ENCODE measurements around the gene LRRFIP1. TPM values are rescaled to one million over a fixed set of nuclear protein-coding genes. Genes with fewer than 3 reads are reported as not detected.
A peak's percentile ranks its signal among the peaks of the same experiment; 100 is the strongest.

LRRFIP1 gene
- total and polyA plus RNA-seq, 2 of the 13 experiments (the other 11 are each of a cell fraction or from before 2014, with no cell fraction given): 15.9 to 40.5 TPM

DNA sequence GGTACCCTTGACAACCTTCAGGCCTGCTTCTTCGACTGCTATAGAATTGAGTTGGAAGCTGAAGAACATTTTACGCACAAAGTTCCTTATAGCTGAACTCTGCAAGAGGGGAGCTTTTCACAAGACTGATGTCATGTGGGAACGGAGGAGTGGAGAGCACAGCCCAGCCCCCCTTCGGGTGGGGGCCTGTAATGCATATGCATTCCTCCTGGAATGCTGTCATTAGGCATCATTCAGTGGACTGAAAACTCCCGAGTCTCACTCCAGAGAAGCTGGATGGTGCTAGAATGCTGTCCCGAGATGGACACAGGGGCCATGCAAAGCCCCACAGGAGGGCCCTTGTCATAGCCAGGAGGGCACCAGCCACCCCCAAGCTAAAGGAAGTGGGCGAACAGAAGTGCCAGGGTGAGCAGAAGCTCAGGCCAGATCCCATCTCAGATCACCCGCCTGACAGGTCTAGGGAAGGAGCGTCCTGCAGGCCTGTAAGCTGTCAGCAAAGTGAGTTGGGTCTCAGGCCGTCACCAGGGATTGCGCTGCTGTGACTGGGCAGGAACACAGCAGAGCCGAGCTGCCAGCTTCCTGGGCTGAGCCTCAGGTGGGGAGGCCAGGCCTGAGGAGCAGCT lies 127.3 kb downstream of the LRRFIP1 start:
- WGBS (ENCODE audit: low lambda C conversion rate): 96% methylated on average over 12 of the region's 12 CpGs
- BruUV-seq (replicated peaks): no TSS peak

More for the DNA sequence above, 127.3 kb downstream of the LRRFIP1 start:
- no peak for FAIRE-seq
- Histone ChIP-seq H3K4me2 (ENCODE audit: low read depth, low read length) (no peak overlapping the region), H3K4me1 (ENCODE audit: insufficient read depth, low read length) (no peaks in the 10 kb centered on the region), H3K4me3 (replicated peaks in 1 of 3; ENCODE audit: insufficient read depth in 1 of 3, low read depth in 2 of 3, low read length in 3 of 3) (no peak overlapping the region), H3K27ac (ENCODE audit: extremely low read length, insufficient read depth, low read length) (no peak overlapping the region), H4K20me1 (ENCODE audit: insufficient read depth, low read length) (no peaks in the 10 kb centered on the region), H3K9ac (ENCODE audit: insufficient read depth, low read depth, low read length) (no peak overlapping the region), H3K9me3 (ENCODE audit: low read length) (no peaks in the 10 kb centered on the region), H3K79me2 (ENCODE audit: insufficient read depth, low read length) (no peaks in the 10 kb centered on the region), H3K27me3 (ENCODE audit: control insufficient read depth in 1 of 2, insufficient read depth in 2 of 2, low read length in 2 of 2) (no peaks in the 10 kb centered on the region), H2AFZ (ENCODE audit: low read length) (no peak overlapping the region), H3K36me3 (replicated peaks in 1 of 2; ENCODE audit: control insufficient read depth in 1 of 2, insufficient read depth in 2 of 2, low read length in 2 of 2) (peaks cover 24 to 68% of the 10 kb centered on the region in 2 experiments)
- no peak for DNase-seq (ENCODE audit: low spot score)
- intact Hi-C loops (cut with micrococcal nuclease; ENCODE audit: unreplicated experiment) (no loop called here), in situ Hi-C loops (cut with HindIII; ENCODE audit: extremely low pct_ligation_motif_present, low pct_unique_long_range_greater_than_20kb) (no loop called here)
- POLR2A ChIA-PET: no interaction called here
- ATAC-seq: no peak
- CTCF ChIA-PET (ENCODE audit: low intra/inter-chr PET ratio, low total read pairs): no interaction called here
- 0 out of 2 replicates have a peak, but pooled peaks have one; percentile 40 for TF ChIP-seq EED (CRISPR knock-in tag; IDR thresholded peaks at IDR 0.05)
- peak; percentile 36 for TF ChIP-seq AGO2 (optimal IDR thresholded peaks at IDR 0.05; ENCODE audit: low read depth, low read length)
- no peak for TF ChIP-seq AGO1 (IDR thresholded peaks at IDR 0.05; ENCODE audit: low read depth, low read length, poor library complexity, severe bottlenecking)
- TF ChIP-seq RBM22 (optimal IDR thresholded peaks at IDR 0.05; ENCODE audit: low read length): peak; percentile 64
- no peak for TF ChIP-seq NFIB (CRISPR knock-in tag; IDR thresholded peaks at IDR 0.05; ENCODE audit: borderline replicate concordance)
- TF ChIP-seq, protein P1, sequence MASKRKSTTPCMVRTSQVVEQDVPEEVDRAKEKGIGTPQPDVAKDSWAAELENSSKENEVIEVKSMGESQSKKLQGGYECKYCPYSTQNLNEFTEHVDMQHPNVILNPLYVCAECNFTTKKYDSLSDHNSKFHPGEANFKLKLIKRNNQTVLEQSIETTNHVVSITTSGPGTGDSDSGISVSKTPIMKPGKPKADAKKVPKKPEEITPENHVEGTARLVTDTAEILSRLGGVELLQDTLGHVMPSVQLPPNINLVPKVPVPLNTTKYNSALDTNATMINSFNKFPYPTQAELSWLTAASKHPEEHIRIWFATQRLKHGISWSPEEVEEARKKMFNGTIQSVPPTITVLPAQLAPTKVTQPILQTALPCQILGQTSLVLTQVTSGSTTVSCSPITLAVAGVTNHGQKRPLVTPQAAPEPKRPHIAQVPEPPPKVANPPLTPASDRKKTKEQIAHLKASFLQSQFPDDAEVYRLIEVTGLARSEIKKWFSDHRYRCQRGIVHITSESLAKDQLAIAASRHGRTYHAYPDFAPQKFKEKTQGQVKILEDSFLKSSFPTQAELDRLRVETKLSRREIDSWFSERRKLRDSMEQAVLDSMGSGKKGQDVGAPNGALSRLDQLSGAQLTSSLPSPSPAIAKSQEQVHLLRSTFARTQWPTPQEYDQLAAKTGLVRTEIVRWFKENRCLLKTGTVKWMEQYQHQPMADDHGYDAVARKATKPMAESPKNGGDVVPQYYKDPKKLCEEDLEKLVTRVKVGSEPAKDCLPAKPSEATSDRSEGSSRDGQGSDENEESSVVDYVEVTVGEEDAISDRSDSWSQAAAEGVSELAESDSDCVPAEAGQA (IDR thresholded peaks at IDR 0.05; ENCODE audit: low read depth): no peak
- TF ChIP-seq, protein P1 (CRISPR knock-in tag; IDR thresholded peaks at IDR 0.05; ENCODE audit: borderline replicate concordance): no peak
- no peak for TF ChIP-seq ATF1 (CRISPR knock-in tag; IDR thresholded peaks at IDR 0.05)
- no peak for TF ChIP-seq HNRNPH1 (optimal IDR thresholded peaks at IDR 0.05; ENCODE audit: low read depth, low read length)
- no peak for TF ChIP-seq ZNF124 (CRISPR knock-in tag; IDR thresholded peaks at IDR 0.05)

Data from HepG2 (cell line).